Middle frontal gyrus (tissue), 1 donor: ENCODE results near the gene LRP5.
"Not testable (repeated sequence)": the region's sequence is repeated elsewhere in the genome, so short reads cannot be mapped to it uniquely, and the experiment has no call there.

Source experiments
- DNase-seq: peaks from one replicate; pipeline ENCODE4 v3.0.0-alpha.2; 2015; ENCODE audit warnings: low spot score; ENCODE audit errors: extremely low spot score

Gene LRP5

DNA sequence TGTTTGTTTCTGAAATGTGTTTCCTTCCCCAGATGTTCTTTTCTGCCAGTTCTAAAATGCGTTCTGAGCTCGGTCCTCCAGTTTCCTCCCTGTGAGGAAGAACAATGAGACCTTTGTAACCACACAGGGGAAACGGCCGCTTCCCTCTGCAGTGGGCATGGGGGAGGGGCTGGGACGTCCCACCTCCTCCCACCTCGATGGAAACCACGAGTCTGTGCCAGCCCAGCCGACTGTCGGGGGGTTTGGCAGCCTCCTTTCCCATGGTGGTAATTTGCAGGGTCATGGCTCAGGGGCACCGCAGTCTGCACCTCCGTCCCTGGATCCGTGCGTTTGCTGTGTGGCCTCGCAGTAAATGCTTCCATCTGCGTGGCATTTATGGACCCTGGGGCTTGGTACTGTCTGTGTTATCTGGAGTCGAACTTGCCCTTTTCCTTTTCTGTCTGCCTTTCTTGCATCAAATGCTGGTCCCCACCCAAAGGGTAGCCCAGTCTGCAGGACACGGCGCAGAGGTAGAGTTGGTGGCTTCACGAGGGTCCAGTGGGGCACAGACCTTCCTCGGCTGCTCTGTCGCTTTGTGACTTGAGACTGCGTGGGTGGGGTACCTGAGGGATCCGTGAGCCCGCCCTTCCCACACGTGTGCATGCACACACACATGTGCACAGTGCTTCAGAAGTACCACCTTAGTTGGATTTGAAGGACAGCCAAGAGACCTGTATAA, 16.1 kb downstream of the LRP5 start:
- DNase-seq = peak; percentile 39

DNA sequence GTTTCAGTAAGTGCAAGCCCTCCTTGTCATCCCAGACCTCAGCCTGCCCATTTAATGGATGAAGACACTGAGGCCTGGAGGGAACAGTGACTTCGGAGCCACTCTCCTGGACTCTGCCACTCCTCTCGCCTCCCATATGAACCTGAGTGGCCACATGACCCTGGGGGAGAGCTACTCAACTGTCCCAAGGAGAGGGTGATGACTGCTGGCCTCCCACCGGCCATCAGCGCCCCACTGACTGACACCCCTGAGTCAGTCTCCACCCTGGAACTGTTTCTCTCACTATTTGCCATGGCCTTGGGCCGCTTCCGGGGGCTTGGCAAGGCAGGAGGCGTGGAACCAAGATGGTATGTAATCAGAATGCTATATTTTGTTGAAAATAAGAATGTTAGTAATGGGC, 17.1 kb downstream of the LRP5 start:
- DNase-seq = no peak

DNA sequence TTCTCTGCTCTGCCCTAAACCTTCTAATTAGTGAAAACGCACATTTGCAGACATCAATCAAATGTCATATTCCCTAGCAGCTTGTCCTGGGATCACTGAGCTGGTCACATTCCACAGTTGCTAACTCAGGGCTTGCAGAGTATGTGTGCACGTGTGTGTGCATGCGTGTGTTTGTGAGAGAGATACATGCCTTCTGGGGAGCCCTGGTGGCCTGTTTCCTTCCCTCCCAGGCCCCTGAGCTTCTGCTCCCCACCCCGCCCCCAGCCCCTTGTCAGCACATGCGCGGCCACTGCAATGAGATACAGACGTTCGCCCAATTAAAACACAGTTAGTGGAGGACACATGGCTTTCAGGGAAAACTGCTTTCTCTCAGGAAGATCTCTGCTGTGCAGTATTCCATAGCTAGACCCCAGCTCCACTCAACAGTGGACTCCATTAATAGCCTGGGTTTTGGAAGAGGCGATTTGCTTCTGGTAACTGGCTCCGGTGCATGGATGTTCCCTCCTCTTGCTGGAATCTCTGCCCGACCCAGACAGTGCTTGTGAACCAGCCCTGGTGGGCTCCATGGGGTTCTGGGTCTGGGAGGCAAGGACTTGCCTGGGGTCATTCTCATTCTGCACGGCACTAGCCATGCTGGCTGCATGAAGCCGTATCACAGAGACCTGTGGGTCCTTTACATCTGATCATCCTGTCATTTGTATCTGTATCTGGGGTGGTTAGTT, 17.7 kb downstream of the LRP5 start:
- no peak for DNase-seq

DNA sequence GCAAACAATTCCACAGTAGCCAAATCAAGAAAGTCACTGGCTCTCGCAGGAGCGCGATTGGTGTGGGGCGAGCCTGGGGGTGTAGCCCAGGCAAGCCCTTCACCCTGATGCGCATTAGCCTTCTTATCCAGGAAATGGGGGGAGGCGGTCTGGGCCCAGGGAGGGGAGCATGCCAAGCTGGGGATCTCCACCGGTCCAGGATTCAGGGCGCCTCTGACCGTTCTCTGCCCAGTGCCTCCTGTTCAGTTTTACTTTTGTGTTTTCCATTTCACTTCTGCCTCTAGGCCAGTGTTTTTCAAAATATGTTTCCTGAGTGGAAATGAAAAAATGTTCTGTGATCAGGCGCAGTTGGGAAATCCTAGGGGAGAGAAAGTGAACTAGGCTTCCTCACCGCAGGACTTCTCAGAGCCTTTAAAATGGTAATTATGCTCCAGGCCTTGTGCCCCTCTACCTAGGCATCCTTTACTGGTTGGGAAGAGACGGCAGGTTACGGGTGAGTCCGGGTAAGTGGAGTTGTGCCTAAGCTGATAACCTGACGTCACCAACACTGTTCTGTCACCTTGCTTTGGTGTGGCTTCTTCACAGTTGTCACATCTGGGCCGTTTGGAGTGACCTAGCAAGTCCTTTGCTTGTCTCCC, 18.4 kb downstream of the LRP5 start:
- DNase-seq = no peak

DNA sequence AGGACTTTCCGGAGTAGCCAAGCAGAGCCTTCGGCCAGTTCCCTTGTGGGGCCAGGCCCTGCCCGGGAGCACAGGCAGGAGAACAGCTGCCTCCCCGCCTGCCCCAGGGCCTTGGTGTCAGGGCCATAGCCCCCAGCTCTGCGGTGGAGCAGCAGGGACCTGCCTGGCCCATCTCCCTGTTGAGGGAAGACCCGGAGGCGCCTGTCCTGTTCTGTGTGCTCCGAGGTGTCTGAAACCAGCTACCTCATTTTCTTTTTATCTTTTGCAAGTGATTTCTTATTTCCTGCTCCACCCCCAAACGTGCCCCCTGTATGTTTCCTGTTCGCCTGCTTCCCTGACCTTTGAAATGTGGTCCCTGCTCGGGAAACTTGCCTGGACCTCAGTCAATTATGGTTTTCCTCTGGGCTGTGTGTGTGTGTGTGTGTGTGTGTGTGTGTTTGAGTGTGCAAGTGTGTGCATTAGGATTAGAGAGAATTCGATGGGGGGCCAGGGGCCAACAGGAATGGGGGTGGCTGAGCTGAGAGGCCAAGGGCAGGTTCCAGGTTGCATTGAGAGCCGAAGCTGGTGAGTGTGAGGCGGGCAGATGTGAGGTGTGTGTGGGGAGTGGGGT, 19.1 kb downstream of the LRP5 start:
- no peak for DNase-seq

DNA sequence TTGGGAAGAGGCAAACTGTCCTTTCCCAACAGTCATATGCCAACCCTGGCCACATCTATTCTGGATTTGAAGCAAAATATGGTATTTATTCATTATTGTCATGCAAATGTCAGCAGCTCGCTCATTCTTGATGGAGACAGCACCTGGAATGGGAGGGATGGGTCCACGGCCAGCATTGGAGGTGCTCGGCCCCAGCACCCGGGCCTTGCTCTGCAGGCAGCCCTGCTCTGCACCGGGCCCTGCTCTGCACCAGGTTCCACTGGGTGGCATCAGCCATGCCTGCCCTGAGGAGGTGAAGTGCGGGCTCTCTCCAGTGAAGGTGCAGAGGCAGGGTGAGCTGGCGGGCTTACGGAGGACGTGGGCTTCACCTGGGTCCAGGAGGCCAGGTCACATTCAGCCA, 19.8 kb downstream of the LRP5 start:
- DNase-seq = no peak

DNA sequence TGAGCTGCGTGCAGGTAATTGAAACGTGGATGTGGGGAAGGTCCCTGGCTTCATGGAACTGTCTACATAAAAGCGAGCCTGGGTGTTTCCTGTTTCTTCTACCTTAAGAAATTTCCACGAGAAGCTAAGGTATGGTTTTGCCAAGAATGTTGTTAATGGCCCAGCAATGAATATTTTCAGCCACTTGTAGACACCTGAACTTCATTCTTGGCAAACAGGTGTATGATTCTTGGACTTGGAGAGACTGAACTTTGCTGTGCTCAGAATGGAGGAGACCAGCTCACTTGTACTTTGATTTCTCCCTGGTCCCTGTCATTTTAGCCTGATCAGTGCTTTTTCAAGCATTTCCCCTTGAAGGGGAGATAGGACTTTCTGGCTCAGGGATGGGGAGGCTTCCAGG, 20.8 kb downstream of the LRP5 start:
- no peak for DNase-seq

DNA sequence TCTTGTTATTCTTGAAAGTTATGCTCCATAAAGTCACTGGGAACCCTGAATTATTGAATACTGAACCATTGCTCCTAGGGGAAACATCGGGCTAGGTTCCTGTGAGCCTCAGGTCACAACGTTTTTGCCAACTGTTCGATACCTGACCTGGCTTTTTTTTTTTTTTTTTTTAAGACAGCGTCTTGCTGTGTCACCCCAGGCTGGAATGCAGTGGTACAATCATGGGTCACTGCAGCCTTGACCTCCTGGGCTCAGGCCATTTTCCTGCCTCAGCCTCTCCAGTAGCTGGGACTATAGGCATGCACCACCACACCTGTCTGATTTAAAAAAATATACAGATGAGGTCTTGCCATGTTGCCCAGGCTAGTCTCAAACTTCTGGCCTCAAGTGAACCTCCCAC, 22.5 kb downstream of the LRP5 start:
- no peak for DNase-seq

DNA sequence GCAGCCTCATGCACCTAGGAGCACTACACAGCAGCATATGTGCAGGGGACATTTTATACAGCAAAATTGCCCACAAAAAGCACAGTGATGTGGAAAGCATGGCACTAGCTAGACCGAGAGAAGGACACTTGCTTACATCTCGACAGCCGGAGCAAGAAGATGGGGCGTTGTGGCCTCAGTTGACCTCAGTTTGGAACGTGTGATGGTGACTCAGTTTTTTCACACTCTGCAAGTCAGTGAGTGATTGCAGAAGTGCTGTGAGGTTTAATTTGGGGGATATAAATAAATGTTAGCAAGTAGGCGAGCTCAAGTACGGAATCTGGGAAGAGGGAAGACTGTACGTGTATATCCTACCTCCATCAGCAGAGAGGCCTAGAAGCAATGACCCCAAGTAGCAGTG, 23.3 kb downstream of the LRP5 start:
- DNase-seq = peak; percentile 22

DNA sequence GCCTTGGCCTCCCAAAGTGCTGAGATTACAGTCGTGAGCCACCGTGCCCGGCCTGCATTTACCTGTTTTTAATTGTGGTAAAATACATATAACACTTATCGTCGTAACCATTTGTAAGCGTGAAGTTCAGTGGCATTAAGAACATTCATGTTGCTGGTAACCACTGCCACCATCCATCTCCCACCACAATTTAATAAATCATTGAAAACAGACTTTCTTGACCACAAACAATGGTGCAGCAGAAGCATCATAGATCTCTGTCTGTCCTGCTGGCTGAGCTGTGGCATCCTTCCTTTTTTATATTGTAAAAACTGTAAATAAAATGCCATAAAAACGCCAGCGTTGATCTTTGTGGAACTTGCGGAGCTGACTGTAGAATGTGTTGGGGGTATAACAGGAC, 24.3 kb downstream of the LRP5 start:
- no peak for DNase-seq

DNA sequence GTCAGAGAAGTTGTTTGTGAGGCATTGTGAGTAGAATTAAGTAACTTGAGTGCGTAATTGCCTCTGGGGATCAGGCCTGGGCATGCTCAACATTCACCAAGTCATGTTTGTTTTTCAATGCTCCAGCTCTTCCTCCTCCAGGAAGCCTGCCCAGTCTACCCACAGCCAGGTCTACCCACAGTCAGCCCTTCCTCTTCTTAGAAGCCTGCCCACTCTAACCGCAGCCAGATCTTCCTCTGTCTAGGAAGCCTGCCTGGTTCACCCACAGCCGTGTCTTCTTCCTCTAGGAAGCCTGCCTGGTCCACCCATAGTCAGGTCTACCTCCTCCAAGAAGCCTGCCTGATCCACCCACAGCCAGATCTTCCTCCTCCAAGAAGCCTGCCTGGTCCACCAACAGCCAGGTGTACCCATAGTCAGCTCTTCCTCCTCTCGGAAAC, 25.0 kb downstream of the LRP5 start:
- no peak for DNase-seq

DNA sequence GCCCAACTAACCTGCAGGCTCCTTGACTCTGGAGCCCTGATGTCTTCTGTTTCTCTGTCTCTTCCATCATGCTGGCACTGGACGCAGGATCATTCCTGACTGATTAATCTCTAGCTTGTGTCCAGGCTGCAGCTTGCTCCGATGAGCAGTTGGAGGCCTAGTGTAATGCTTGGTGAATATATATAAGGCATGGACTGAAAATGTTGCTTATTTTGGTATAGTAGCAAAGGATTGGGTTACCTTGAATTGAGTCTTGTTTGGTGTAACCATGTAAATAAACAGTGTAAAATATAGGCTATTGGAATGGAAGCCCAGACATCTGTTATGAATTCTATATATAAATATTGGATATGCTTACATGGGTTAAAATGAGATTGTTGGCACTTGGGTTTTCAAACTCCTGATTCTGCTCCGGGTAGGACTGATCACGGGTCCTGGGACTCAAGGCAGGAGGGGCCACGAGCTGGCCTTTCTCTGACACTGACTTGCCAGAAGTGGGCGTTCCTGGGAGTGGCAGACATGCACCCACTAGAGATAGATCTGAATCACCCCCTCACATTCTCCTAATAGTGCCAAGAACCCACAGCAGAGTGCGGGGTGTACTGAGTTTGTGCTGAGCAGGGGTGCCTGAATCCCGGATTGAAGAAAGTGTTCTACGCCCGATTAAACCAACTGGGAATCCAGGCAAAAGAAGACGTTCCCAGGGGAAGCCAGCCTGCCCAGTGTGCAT, 25.8 kb downstream of the LRP5 start:
- no peak for DNase-seq

DNA sequence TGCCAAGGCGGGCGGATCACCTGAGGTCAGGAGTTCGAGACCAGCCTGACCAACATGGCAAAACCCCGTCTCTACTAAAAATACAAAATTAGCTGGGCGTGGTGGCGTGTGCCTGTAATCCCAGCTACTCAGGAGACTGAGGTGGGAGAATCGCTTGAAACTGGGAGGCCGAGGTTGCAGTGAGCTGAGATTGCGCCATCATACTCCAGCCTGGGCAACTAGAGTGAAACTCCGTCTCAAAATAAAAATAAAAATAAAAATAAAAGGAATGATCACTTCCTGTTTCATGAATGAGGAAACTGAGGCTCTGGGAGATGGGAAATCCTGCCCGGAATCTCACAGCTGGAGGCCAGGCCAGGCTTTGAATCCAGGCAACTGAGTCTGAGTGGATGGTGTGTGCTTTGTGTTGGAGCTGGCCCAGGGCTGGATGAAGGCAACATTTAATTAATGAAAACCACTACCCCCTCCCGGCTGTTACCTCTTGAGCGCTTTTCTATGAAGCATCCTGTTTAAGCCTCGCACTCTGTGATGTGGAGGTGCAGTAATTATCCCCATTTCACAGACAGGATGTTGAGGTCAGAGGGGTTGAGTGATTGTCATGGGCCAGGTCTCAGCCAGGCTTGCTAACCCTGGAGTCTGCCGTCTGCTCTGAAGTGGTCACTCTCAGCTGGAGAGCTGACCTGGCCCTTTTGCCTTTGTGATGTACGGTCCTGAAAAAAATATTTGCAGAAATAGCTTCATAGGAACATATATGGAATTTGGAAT, 27.8 kb downstream of the LRP5 start:
- no peak for DNase-seq

DNA sequence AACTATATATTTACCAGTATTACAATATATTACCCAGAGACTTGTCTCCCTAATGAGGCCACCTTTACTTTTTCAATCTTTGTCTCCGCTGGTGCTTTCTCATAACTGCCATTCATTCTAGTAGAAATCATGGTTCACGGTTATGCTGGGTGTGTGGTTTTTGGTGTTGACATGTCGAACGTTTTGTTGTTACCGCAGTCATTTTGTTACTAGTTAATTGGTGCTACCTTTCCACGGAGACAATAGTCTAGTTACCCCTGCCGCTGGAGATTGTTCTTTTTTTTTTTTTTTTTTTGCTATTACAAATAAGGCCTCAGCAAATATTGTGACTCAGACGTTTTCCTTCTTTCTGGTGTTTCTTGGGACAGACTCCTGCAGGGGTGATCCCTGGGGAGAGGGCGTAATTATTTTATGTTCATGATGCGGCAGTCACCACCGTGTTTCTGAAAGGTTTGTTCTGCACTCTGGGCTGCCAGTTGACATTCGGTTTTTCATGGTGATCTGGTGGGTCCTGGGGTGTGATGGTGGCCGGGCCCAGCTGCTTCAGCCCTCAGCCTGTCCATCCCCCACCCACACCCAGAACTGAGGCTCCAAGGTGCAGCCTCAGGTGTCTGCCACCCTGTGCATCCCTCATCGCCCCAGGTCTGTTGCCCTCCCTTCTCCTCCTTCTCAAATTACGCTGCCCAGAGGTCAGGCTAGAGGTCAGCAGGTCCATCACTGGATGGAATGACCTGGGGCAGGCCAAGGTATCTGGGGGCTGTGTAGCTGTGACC, 28.6 kb downstream of the LRP5 start:
- DNase-seq = no peak

DNA sequence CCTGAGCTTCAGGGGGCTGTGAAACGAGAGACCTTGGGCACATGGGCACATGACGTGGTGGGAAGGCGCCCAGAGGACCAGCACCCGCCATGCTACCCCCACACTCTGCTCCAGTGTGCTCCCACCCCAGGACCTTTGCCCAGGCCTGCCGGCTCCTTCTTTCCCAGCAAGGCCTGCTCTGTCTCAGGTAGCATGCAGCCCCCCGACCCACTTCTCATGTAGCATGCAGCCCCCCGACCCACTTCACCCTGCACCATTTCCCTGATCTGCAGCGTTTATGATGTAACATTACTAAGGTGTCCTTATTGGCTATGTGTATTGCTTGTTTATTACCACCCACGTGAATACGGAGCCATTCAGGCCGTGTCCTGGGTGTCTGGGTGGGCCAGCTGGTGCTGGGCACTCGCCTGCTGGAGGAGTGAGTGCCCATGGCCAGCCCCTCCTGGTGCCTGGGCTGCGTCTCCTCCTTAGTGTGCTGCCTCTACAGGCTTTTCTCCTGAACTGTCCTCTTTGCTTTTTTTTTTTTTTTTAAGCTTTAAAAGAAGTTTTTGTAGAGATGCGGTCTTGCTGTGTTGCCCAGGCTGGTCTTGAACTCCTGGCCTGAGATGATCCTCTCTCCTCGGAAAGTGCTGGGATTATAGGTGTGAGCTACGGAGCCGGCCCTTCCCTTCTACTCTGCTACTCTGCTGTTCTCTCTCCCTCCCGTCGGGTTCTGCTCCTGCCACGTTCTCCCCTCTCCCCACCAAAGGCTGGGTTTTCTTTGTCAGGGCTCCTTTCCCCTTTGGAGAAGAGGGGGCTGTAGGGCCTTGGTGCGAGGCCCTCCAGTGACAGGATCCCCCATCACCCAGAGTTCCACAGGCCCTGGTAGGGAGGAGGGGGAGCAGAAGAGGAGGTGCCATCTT, 29.4 kb downstream of the LRP5 start:
- no peak for DNase-seq

DNA sequence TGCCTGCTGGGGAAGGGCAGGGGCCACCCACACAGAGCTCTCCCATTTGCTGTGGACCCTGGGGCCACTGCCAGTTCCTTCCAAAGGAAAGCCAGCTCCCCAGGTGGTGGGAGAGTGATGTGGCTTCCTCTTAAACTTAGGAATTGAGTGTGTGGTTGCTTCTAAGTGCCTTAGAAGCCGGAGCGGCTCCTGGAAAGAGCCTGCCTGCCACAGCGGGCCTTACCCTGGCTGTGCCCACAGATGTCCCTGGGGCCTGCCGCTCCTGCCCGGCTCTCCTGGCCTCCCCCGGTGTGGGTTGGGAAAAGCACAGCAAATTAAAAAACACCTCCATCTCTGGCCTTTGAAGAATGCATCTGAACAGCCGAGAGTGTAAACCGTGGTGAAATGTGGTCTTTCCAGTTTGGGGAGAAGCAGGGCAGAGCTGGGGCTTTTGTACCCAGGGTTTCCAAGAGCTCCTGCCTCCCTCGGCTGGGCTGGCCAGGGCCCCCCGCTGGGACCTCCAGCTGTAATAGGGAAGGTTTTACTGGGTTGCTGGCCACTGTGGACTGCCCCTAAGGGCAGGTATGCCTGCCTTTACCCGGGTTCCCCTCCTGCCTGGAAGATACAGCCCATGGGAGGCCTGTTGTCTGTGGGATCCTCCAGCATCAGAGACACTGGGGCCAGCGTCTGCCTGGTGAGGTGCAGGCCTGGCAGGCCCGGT, 30.2 kb downstream of the LRP5 start:
- DNase-seq = no peak

DNA sequence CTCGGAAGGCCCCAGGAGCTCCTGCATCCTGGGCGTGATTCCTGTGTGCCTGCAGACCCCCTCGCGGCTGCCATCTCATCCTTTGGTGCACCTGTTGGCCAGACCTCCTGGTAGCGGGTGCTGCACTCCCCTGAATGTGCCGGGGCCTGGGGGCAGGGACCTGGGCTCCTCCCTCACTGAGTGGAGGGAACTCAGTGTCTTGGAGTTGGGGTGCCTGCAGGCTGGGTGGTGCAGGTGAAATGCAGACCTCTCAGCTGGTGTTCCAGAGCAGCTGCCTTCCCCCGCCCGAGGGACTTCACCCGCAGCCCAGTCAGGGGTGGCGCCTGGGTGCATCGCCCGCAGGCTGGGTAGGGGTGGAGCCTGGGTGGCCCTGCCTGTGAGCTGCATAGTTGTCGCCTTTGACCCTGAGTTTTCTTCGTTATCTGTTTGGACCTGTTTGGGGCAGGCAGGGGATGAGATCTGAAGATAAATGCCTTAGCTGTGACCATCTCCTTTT, 31.4 kb downstream of the LRP5 start:
- DNase-seq = no peak

DNA sequence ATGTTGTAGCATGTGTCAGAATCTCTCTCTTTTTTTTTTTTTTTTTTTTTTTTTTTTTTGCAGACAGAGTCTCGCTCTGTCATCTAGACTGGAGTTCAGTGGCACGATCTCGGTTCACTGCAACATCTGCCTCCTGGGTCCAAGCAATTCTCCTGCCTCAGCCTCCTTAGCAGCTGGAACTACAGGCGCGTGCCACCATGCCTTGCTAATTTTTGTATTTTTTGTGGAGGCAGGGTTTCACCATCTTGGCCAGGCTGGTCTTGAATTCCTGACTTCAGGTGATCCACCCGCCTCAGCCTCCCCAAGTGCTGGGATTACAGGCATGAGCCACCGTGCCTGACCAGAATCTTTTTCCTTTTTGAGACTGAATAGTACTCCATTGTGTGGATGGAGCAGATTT, 32.4 kb downstream of the LRP5 start:
- not testable (repeated sequence) for DNase-seq
